Natural killer cell treated with Interleukin-12 subunit alpha and Interleukin-12 subunit beta and Interleukin-15 and Interleukin-18, amount 100 ng/mL, for 72 hours (primary cell): Measurements from ENCODE around the gene B3GALT6. TPM values are rescaled to one million over a fixed set of nuclear protein-coding genes. Genes with fewer than 3 reads are reported as not detected.

Experiments used
- ATAC-seq, 2 donors: fragments of 150-1000 bp; cut with Tn5 transposase in 1 of 2; sonication (Bioruptor Pico), chemical (Tn5 transposase) in 1 of 2; 2 replicates each; pipeline ENCODE4 v1.10.0; 2021
- DNase-seq: peaks from one replicate; pipeline ENCODE4 v3.0.0; 2022; ENCODE audit warnings: low spot score
- H3K27ac Mint-ChIP-seq, 2 donors: 1 replicate in 1 of 2; 2 replicates in 1 of 2; pipeline ENCODE4 v1.8.0; 2022; ENCODE audit warnings: mixed read lengths in 2 of 2, mild to moderate bottlenecking in 1 of 2, moderate library complexity in 1 of 2
- H3K27me3 Mint-ChIP-seq, 2 donors: 1 replicate in 1 of 2; 2 replicates in 1 of 2; pipeline ENCODE4 v1.8.0; 2022; ENCODE audit warnings: mixed read lengths in 2 of 2
- H3K36me3 Mint-ChIP-seq: one replicate; pipeline ENCODE4 v1.8.0; 2022; ENCODE audit warnings: mixed read lengths
- H3K4me1 Mint-ChIP-seq, 2 donors: 1 replicate in 1 of 2; 2 replicates in 1 of 2; pipeline ENCODE4 v1.8.0; 2022; ENCODE audit warnings: low read depth in 2 of 2, mixed read lengths in 2 of 2, mild to moderate bottlenecking in 1 of 2
- H3K4me3 Mint-ChIP-seq: one replicate; pipeline ENCODE4 v1.8.0; 2022; ENCODE audit warnings: mixed read lengths
- H3K9me3 Mint-ChIP-seq: 2 replicates; pipeline ENCODE4 v1.8.0; 2022; ENCODE audit warnings: mixed read lengths
- total RNA-seq, 2 donors: library from RNA; stranded (reverse); gene quantifications; one replicate each; pipeline ENCODE4 v1.2.3, GENCODE V29; 2022

B3GALT6 gene
- total RNA-seq, 2 donors from 2014 or later: 23.8 to 28.1 TPM

GRCh38 chr1:1236176-1236763, 4.2 kb downstream of the B3GALT6 start:
- no peak overlapping the region for H3K27ac Mint-ChIP-seq
- H3K36me3 Mint-ChIP-seq: peaks cover 5% of the 10 kb centered on the region
- no peak overlapping the region for H3K4me3 Mint-ChIP-seq
- no peaks in the 10 kb centered on the region for H3K9me3 Mint-ChIP-seq
- H3K27me3 Mint-ChIP-seq: no peaks in the 10 kb centered on the region
- H3K4me1 Mint-ChIP-seq: peaks cover 7 to 9% of the 10 kb centered on the region in 2 donors
- DNase-seq: no peak
- no peak for ATAC-seq

GRCh38 chr1:1236945-1237873, 5.2 kb downstream of the B3GALT6 start:
- Mint-ChIP-seq H3K9me3 (no peaks in the 10 kb centered on the region), H3K4me1 (peaks cover 7 to 9% of the 10 kb centered on the region in 2 donors), H3K27ac (no peak overlapping the region), H3K4me3 (no peak overlapping the region), H3K27me3 (no peaks in the 10 kb centered on the region), H3K36me3 (peaks cover 5% of the 10 kb centered on the region)
- no peak for DNase-seq
- no peak for ATAC-seq

GRCh38 chr1:1237874-1238701, 6.1 kb downstream of the B3GALT6 start:
- Mint-ChIP-seq H3K4me3 (no peak overlapping the region), H3K9me3 (no peaks in the 10 kb centered on the region), H3K36me3 (peaks cover 5% of the 10 kb centered on the region), H3K27ac (no peak overlapping the region), H3K4me1 (peaks cover 7 to 9% of the 10 kb centered on the region in 2 donors), H3K27me3 (no peaks in the 10 kb centered on the region)
- DNase-seq (no peak), ATAC-seq (no peak)

GRCh38 chr1:1238702-1239178, 6.7 kb downstream of the B3GALT6 start:
- H3K27me3 Mint-ChIP-seq: no peaks in the 10 kb centered on the region
- DNase-seq: no peak
- H3K36me3 Mint-ChIP-seq: peaks cover under 1% of the 10 kb centered on the region
- H3K27ac Mint-ChIP-seq: no peak overlapping the region
- no peak overlapping the region for H3K4me3 Mint-ChIP-seq
- peaks cover 3 to 4% of the 10 kb centered on the region in 2 donors for H3K4me1 Mint-ChIP-seq
- ATAC-seq: no peak
- H3K9me3 Mint-ChIP-seq: no peaks in the 10 kb centered on the region

- Mint-ChIP-seq H3K4me1 (peaks cover 0 to 2% of the 10 kb centered on the region in 2 donors), H3K36me3 (no peaks in the 10 kb centered on the region), H3K27me3 (no peaks in the 10 kb centered on the region)
Measured at GRCh38 chr1:1239227-1239613, 7.2 kb downstream of the B3GALT6 start.

GRCh38 chr1:1239614-1240347, 7.7 kb downstream of the B3GALT6 start:
- H3K27ac Mint-ChIP-seq: no peak overlapping the region
- H3K4me3 Mint-ChIP-seq: no peak overlapping the region
- H3K36me3 Mint-ChIP-seq: no peaks in the 10 kb centered on the region
- no peaks in the 10 kb centered on the region for H3K9me3 Mint-ChIP-seq
- ATAC-seq (no peak), DNase-seq (no peak)
- H3K27me3 Mint-ChIP-seq: no peaks in the 10 kb centered on the region
- H3K4me1 Mint-ChIP-seq: no peaks in the 10 kb centered on the region

More at GRCh38 chr1:1239227-1239613, 7.2 kb downstream of the B3GALT6 start:
- no peaks in the 10 kb centered on the region for H3K9me3 Mint-ChIP-seq
- ATAC-seq: no peak
- DNase-seq: no peak
- no peak overlapping the region for H3K4me3 Mint-ChIP-seq
- no peak overlapping the region for H3K27ac Mint-ChIP-seq

GRCh38 chr1:1240348-1240732, 8.3 kb downstream of the B3GALT6 start:
- H3K27me3 Mint-ChIP-seq: no peaks in the 10 kb centered on the region

GRCh38 chr1:1240822-1241587, 9.0 kb downstream of the B3GALT6 start:
- no peaks in the 10 kb centered on the region for H3K9me3 Mint-ChIP-seq
- no peak overlapping the region for H3K27ac Mint-ChIP-seq
- no peaks in the 10 kb centered on the region for H3K4me1 Mint-ChIP-seq
- H3K4me3 Mint-ChIP-seq: no peak overlapping the region
- ATAC-seq (no peak), DNase-seq (no peak)
- no peaks in the 10 kb centered on the region for H3K27me3 Mint-ChIP-seq
- no peaks in the 10 kb centered on the region for H3K36me3 Mint-ChIP-seq

More at GRCh38 chr1:1240348-1240732, 8.3 kb downstream of the B3GALT6 start:
- Mint-ChIP-seq H3K36me3 (no peaks in the 10 kb centered on the region), H3K9me3 (no peaks in the 10 kb centered on the region), H3K27ac (no peak overlapping the region), H3K4me1 (no peaks in the 10 kb centered on the region), H3K4me3 (no peak overlapping the region)
- DNase-seq (no peak), ATAC-seq (no peak)

GRCh38 chr1:1241588-1242219, 9.7 kb downstream of the B3GALT6 start:
- Mint-ChIP-seq H3K36me3 (no peaks in the 10 kb centered on the region), H3K4me1 (no peaks in the 10 kb centered on the region), H3K27ac (no peak overlapping the region), H3K4me3 (no peak overlapping the region), H3K9me3 (no peaks in the 10 kb centered on the region), H3K27me3 (no peaks in the 10 kb centered on the region)
- DNase-seq (no peak), ATAC-seq (no peak)

- DNase-seq (no peak), ATAC-seq (no peak)
- Mint-ChIP-seq H3K27ac (no peak overlapping the region), H3K36me3 (no peaks in the 10 kb centered on the region), H3K4me3 (no peak overlapping the region), H3K4me1 (no peaks in the 10 kb centered on the region), H3K27me3 (no peaks in the 10 kb centered on the region), H3K9me3 (no peaks in the 10 kb centered on the region)
Measured at GRCh38 chr1:1242461-1243265, 10.6 kb downstream of the B3GALT6 start.

- Mint-ChIP-seq H3K36me3 (no peaks in the 10 kb centered on the region), H3K4me1 (no peaks in the 10 kb centered on the region), H3K4me3 (no peak overlapping the region), H3K9me3 (no peaks in the 10 kb centered on the region), H3K27ac (no peak overlapping the region), H3K27me3 (no peaks in the 10 kb centered on the region)
- no peak for DNase-seq
- ATAC-seq: no peak
Measured at GRCh38 chr1:1243266-1243660, 11.2 kb downstream of the B3GALT6 start.

- ATAC-seq: no peak
- Mint-ChIP-seq H3K27me3 (no peaks in the 10 kb centered on the region), H3K4me1 (no peaks in the 10 kb centered on the region), H3K4me3 (no peak overlapping the region), H3K36me3 (no peaks in the 10 kb centered on the region), H3K27ac (no peak overlapping the region), H3K9me3 (no peaks in the 10 kb centered on the region)
- no peak for DNase-seq
Measured at GRCh38 chr1:1243807-1244191, 11.8 kb downstream of the B3GALT6 start.
